Upper lobe of right lung (tissue), 1 donor: ENCODE measurements around the gene GPR132. TPM values are rescaled to one million over a fixed set of nuclear protein-coding genes. Genes with fewer than 3 reads are reported as not detected.

Experiments used
- ATAC-seq: fragments of 200-7000 bp; cut with Tn5 transposase; one replicate; pipeline ENCODE4 v1.9.1; 2020; ENCODE audit warnings: mild to moderate bottlenecking, moderate library complexity
- DNase-seq: peaks from one replicate; pipeline ENCODE4 v3.0.0-alpha.2; 2020
- H3K27ac ChIP-seq: fragments of 200-600 bp; one replicate; pipeline ENCODE4 v1.8.0; 2022
- H3K27me3 ChIP-seq: fragments of 200-600 bp; one replicate; pipeline ENCODE4 v1.8.0; 2022; ENCODE audit warnings: mild to moderate bottlenecking
- H3K36me3 ChIP-seq: fragments of 200-600 bp; one replicate; pipeline ENCODE4 v1.8.0; 2022
- H3K4me1 ChIP-seq: fragments of 200-600 bp; one replicate; pipeline ENCODE4 v1.8.0; 2022
- H3K4me3 ChIP-seq: fragments of 200-600 bp; one replicate; pipeline ENCODE4 v1.8.0; 2022; ENCODE audit warnings: mild to moderate bottlenecking
- H3K9me3 ChIP-seq: fragments of 200-600 bp; one replicate; pipeline ENCODE4 v1.8.0; 2022
- intact Hi-C: fragments of 100-400 bp; cut with DNase I; formaldehyde crosslinking; loops from one replicate; pipeline ENCODE4 v1.11.0; 2022
- total RNA-seq: library from RNA; stranded (reverse); fragmentation: NEBNext Ultra II Directional; extraction: Animal tissue kit (Norgen Biotek cat#: 25700); gene quantifications from one replicate; pipeline ENCODE4 v1.2.1, GENCODE V29; 2021
- TF ChIP-seq, protein P1 (sequence below): fragments of 200-600 bp; IDR thresholded peaks from one replicate; pipeline ENCODE4 v1.8.0; 2022; ENCODE audit warnings: antibody characterized with exemption
- donor health status: DM: no; HTN: yes; CAD: no; lungs with severe emphysema.

GPR132 gene
- total RNA-seq, 1 donor from 2014 or later = 6.7 TPM

DNA sequence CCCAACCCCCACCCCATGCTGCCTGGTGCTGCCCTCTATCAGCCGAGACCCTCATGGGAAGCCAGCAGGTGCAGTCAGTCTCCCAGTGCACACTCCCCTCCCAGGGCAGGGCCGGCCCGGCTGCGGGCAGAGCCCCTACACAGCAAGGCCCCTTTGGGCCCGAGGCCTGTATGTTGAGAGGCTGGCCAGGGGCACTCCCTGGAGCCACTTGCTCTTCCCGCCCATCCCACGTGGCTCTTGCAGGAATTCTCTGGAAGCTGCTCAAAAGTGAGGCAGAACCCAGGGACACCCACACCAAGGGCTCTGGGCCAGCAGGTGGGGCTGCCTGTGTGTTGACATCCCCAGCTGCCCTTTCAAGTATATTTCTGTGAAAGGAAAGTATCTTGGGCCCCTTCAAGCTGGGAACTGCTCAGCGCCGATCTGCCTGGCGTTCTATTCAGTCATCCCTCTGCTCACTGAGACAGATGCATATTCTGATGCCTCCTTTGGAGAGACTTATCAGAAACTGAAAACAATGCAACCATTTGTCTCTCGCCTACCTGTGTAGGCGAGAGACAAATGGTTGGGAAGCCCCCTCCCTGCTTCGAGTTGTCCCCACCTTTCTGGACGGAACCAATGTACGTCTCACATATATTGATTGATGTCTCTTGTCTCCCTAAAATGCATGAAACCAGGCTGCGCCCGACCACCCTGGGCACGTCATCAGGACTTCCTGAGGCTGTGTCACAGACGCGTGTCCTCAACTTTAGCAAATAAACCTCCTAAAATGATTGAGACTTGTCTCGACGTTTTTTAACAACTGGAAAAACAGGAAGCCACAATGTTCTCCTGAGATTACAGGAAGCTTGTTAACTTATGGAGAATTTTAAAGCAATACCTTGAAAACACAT lies 6.0 kb downstream of the GPR132 start:
- Histone ChIP-seq H3K36me3 (no peaks in the 10 kb centered on the region), H3K9me3 (no peaks in the 10 kb centered on the region), H3K4me1 (peaks cover 39% of the 10 kb centered on the region), H3K27ac (peak overlapping the region; percentile 63), H3K4me3 (no peak overlapping the region), H3K27me3 (no peaks in the 10 kb centered on the region)
- TF ChIP-seq, protein P1, sequence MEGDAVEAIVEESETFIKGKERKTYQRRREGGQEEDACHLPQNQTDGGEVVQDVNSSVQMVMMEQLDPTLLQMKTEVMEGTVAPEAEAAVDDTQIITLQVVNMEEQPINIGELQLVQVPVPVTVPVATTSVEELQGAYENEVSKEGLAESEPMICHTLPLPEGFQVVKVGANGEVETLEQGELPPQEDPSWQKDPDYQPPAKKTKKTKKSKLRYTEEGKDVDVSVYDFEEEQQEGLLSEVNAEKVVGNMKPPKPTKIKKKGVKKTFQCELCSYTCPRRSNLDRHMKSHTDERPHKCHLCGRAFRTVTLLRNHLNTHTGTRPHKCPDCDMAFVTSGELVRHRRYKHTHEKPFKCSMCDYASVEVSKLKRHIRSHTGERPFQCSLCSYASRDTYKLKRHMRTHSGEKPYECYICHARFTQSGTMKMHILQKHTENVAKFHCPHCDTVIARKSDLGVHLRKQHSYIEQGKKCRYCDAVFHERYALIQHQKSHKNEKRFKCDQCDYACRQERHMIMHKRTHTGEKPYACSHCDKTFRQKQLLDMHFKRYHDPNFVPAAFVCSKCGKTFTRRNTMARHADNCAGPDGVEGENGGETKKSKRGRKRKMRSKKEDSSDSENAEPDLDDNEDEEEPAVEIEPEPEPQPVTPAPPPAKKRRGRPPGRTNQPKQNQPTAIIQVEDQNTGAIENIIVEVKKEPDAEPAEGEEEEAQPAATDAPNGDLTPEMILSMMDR = no peak
- DNase-seq (peak; percentile 87), ATAC-seq (peak; percentile 76)
- intact Hi-C loops = no loop called here

DNA sequence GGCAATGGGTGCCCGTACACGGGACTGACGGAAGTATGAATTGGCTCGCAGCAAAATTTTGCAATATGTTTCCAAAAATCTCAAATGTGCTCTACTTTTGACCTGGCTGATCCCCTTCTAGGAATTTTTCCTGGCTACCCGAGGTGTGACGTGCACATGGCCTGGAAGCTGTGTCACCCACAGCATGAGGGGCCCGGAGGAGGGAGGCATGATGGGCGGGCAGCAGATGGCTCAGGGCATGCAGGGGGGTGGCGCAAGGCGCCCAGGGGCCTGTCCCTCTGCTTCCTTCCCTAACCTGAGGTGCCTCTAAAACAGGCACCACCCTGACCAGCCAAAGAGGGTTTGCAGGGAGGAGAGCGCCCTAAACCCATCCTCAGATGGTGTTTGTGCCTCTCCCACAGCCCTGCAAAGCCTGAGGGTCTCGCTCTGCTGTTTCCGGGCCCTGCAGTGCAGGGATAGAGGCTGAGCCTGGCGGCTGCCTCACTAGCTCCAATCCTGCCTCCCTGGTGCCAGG lies 6.7 kb downstream of the GPR132 start:
- no peak for DNase-seq
- ATAC-seq = peak; percentile 3
- H3K27ac ChIP-seq = peak overlapping the region; percentile 63

DNA sequence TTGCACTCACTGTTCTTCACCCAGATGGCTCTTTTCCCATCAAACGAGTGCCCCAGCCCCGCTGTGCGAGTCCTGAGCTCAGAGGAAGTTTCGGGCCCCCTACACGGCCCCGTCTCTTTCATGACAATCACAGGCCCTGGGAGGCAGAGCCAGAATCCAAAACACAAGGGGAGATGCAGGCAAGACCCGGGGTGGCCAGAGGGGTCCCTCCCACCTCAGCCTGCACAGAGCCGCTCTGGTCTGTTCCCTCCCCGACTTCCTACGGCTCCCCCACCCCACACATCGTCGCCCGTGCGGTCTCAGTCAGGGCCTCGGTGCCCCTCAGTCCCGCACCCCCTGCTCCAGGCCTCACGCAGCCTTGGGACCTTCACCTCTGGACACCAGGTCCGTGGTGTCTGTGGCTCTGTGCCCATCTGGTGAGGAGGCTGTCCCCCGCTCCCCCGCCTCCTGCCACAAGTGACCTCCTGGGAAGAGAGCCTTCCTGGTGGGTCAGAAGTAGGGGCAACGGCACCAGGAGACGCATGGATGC lies 8.9 kb downstream of the GPR132 start:
- Histone ChIP-seq H3K4me1 (peaks cover 30% of the 10 kb centered on the region), H3K36me3 (no peaks in the 10 kb centered on the region), H3K27me3 (no peaks in the 10 kb centered on the region), H3K4me3 (no peak overlapping the region), H3K27ac (no peak overlapping the region), H3K9me3 (no peaks in the 10 kb centered on the region)
- no peak for ATAC-seq
- DNase-seq = no peak
- TF ChIP-seq, protein P1 = no peak
- intact Hi-C loops = no loop called here

More for the DNA sequence above, 6.7 kb downstream of the GPR132 start:
- H3K4me1 ChIP-seq = peaks cover 39% of the 10 kb centered on the region
- no peak overlapping the region for H3K4me3 ChIP-seq
- no peaks in the 10 kb centered on the region for H3K9me3 ChIP-seq
- no peaks in the 10 kb centered on the region for H3K36me3 ChIP-seq
- intact Hi-C loops = no loop called here
- TF ChIP-seq, protein P1 = no peak
- no peaks in the 10 kb centered on the region for H3K27me3 ChIP-seq

DNA sequence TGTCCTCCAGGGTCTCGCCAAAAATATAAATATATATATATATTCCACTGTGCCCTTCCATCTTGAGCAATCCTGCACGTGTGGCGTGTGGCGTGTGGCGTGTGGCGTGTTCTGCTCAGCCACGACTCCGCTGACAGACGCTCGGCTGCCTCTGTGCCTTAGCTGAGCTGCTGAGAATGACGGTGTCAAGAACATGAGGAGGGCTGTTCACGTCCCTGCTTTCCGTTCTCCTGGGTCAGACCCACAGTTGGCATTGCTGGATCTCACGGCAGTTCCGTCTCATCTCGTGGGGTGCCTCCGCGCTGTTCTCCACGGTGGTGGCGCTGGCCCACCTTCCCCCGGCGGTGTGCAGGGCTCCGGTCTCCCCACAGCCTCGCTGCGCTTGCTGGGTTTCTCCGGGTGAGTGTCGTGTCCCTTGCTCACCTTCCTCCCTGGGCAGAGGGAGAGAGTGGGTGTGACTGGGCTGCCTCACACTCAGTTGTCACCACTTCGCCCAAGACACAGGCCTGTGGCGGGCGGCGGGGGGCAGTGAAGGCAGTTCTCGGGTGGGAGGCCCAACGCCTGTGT lies 9.4 kb downstream of the GPR132 start:
- H3K4me3 ChIP-seq = no peak overlapping the region
- DNase-seq = no peak
- intact Hi-C loops = no loop called here
- H3K27me3 ChIP-seq = no peaks in the 10 kb centered on the region
- H3K36me3 ChIP-seq = no peaks in the 10 kb centered on the region
- H3K4me1 ChIP-seq = peaks cover 24% of the 10 kb centered on the region
- TF ChIP-seq, protein P1 = no peak
- H3K27ac ChIP-seq = no peak overlapping the region
- ATAC-seq = no peak
- H3K9me3 ChIP-seq = no peaks in the 10 kb centered on the region

DNA sequence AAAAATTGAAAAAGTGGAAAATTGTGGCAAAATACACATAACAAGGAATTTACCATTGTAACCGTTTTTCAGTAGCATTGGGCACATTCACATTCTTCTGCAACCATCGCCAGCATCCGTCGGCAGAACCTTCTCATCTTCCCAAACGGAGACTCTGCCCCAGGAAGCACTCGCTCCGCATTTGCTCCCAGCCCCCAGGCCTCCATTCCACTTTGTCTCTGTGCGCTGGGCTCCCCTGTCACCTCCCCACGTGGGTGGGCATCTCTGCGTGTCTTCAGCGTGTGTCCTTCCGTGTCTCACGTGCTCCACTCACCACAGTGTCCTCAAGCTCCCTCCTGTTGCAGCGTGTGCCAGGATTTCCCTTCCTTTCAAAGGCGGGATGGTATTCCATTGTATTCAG lies 9.9 kb downstream of the GPR132 start:
- Histone ChIP-seq H3K36me3 (no peaks in the 10 kb centered on the region), H3K27me3 (no peaks in the 10 kb centered on the region), H3K4me3 (no peak overlapping the region), H3K27ac (no peak overlapping the region), H3K9me3 (no peaks in the 10 kb centered on the region), H3K4me1 (peaks cover 23% of the 10 kb centered on the region)
- TF ChIP-seq, protein P1 = no peak
- no peak for ATAC-seq
- DNase-seq = no peak
- intact Hi-C loops = no loop called here
